ENCODE results near the gene GRB14.
"Not testable (repeated sequence)": the region's sequence is repeated elsewhere in the genome, so short reads cannot be mapped to it uniquely, and the experiment has no call there.

GRB14 gene

GRCh38 chr2:164620873-164621763, at the start of gene GRB14:
Gene GRB14, minus strand, starts transcription at chr2:164621482. Its CDS starts 173 bp downstream, at chr2:164621309.
- DNase-seq (ENCODE audit: low read depth), result no peak

- DNase-seq (ENCODE audit: low read depth), result no peak
These were observed 48.0 kb upstream of the GRB14 start for GRCh38 chr2:164669291-164669690.

- no peak for DNase-seq (ENCODE audit: low read depth)
These were observed 46.3 kb upstream of the GRB14 start for GRCh38 chr2:164667566-164667965.

GRCh38 chr2:164664070-164664469, 42.8 kb upstream of the GRB14 start:
- no peak for DNase-seq (ENCODE audit: low read depth)

GRCh38 chr2:164662868-164663631, 41.8 kb upstream of the GRB14 start:
- DNase-seq (ENCODE audit: low read depth), result no peak

GRCh38 chr2:164662066-164662465, 40.8 kb upstream of the GRB14 start:
- DNase-seq (ENCODE audit: low read depth), result no peak

- DNase-seq (ENCODE audit: low read depth), result no peak
These were observed 40.1 kb upstream of the GRB14 start for GRCh38 chr2:164661349-164661748.

- no peak for DNase-seq (ENCODE audit: low read depth)
These were observed 35.8 kb upstream of the GRB14 start for GRCh38 chr2:164657129-164657528.

- no peak for DNase-seq (ENCODE audit: low read depth)
These were observed 34.5 kb upstream of the GRB14 start for GRCh38 chr2:164655750-164656149.

GRCh38 chr2:164655336-164655735, 34.1 kb upstream of the GRB14 start:
- no peak for DNase-seq (ENCODE audit: low read depth)

GRCh38 chr2:164651361-164651760, 30.1 kb upstream of the GRB14 start:
- no peak for DNase-seq (ENCODE audit: low read depth)

GRCh38 chr2:164644036-164644700, 22.9 kb upstream of the GRB14 start:
- DNase-seq (ENCODE audit: low read depth), result no peak

- DNase-seq (ENCODE audit: low read depth), result no peak
These were observed 21.8 kb upstream of the GRB14 start for GRCh38 chr2:164642946-164643555.

GRCh38 chr2:164642268-164642667, 21.0 kb upstream of the GRB14 start:
- DNase-seq (ENCODE audit: low read depth), result no peak

- DNase-seq (ENCODE audit: low read depth), result not testable (repeated sequence)
These were observed 7.0 kb upstream of the GRB14 start for GRCh38 chr2:164628319-164628718.

- DNase-seq (ENCODE audit: low read depth), result no peak
These were observed 4.2 kb upstream of the GRB14 start for GRCh38 chr2:164625378-164625971.

GRCh38 chr2:164624316-164624715, 3.0 kb upstream of the GRB14 start:
- no peak for DNase-seq (ENCODE audit: low read depth)

- no peak for DNase-seq (ENCODE audit: low read depth)
These were observed 1.2 kb upstream of the GRB14 start for GRCh38 chr2:164622338-164623106.

GRCh38 chr2:164621764-164622105, 453 bp upstream of the GRB14 start:
- DNase-seq (ENCODE audit: low read depth), result no peak

GRCh38 chr2:164620457-164620856, 825 bp downstream of the GRB14 start:
- DNase-seq (ENCODE audit: low read depth), result no peak

- no peak for DNase-seq (ENCODE audit: low read depth)
These were observed 3.8 kb downstream of the GRB14 start for GRCh38 chr2:164617466-164617865.
